Panc1 (cell line): Measurements from ENCODE around the gene FGFBP2. TPM values are rescaled to one million over a fixed set of nuclear protein-coding genes. Genes with fewer than 3 reads are reported as not detected.

Source experiments
- ATAC-seq: fragments of 200-7000 bp; cut with Tn5 transposase; 2 replicates; pipeline ENCODE4 v1.9.1; 2020; ENCODE audit warnings: mild to moderate bottlenecking, moderate library complexity
- Bru-seq: library from RNA; stranded (reverse); fragments of 400-500 nt; gene quantifications from one replicate; lab custom pipeline; 2021; lab: Mats Ljungman, UMichigan
- BruChase-seq, 2 experiments: library from RNA; stranded (reverse); fragments of 400-500 nt; gene quantifications; one replicate each; lab custom pipeline; 2021; lab: Mats Ljungman, UMichigan
- BruUV-seq: library from RNA; stranded (reverse); fragments of 400-500 nt; replicated peaks from 2 replicates; lab custom pipeline; 2021; lab: Mats Ljungman, UMichigan
- CTCF ChIA-PET: fragments of 300-600 bp; sonication (Branson Sonifier 250); formaldehyde crosslinking; loops from one replicate; lab custom pipeline; 2022; ENCODE audit warnings: antibody characterized with exemption; lab: Charles Lee
- POLR2A ChIA-PET: fragments of 300-600 bp; sonication (Branson Sonifier 250); formaldehyde crosslinking; loops from one replicate; lab custom pipeline; 2022; ENCODE audit warnings: antibody characterized with exemption; lab: Charles Lee
- DNase-seq: peaks from one replicate; pipeline ENCODE4 v3.0.0-alpha.2; 2010; ENCODE audit warnings: low read depth, low spot score
- H3K27ac ChIP-seq: 2 replicates; pipeline ENCODE4 v1.5.1; 2011; ENCODE audit warnings: mild to moderate bottlenecking, low read length, inconsistent platforms
- H3K27me3 ChIP-seq: fragments of 200-500 bp; sonication (Bioruptor generic); 2 replicates; pipeline ENCODE4 v1.6.0; 2014; ENCODE audit warnings: low read length, inconsistent platforms; ENCODE audit not compliant: control insufficient read depth, insufficient read depth
- H3K36me3 ChIP-seq: fragments of 200-500 bp; sonication (Bioruptor generic); 2 replicates; pipeline ENCODE4 v1.5.1; 2014; ENCODE audit warnings: inconsistent platforms, mild to moderate bottlenecking, low read length, moderate library complexity; ENCODE audit not compliant: control insufficient read depth, insufficient read depth
- H3K4me1 ChIP-seq: 2 replicates; pipeline ENCODE4 v1.5.1; 2011; ENCODE audit warnings: inconsistent platforms, mild to moderate bottlenecking, low read length, moderate library complexity; ENCODE audit not compliant: control insufficient read depth, insufficient read depth
- H3K4me3 ChIP-seq, 2 experiments: 2 replicates each; pipeline ENCODE4 v1.5.1; 2011 to 2012; ENCODE audit warnings: low read depth in 2 of 2, low read length in 2 of 2, mild to moderate bottlenecking in 2 of 2, inconsistent platforms in 1 of 2, moderate library complexity in 1 of 2
- H3K9me3 ChIP-seq: fragments of 200-500 bp; sonication (Bioruptor generic); 2 replicates; pipeline ENCODE4 v1.5.1; 2014; ENCODE audit warnings: low read depth, mild to moderate bottlenecking, inconsistent platforms, low read length, moderate library complexity; ENCODE audit not compliant: control insufficient read depth, insufficient read depth
- CTCF ChIP-seq: fragments of 450-650 bp; IDR thresholded peaks from 2 replicates; pipeline ENCODE4 v1.5.1; 2017; ENCODE audit warnings: mild to moderate bottlenecking
- POLR2AphosphoS5 ChIP-seq: IDR thresholded peaks from 2 replicates; pipeline ENCODE4 v1.6.1; 2012; ENCODE audit warnings: mild to moderate bottlenecking, low read depth, low read length, moderate library complexity
- REST ChIP-seq, 2 experiments: IDR thresholded peaks; 2 replicates each; pipeline ENCODE4 v1.6.1; 2011 to 2012; ENCODE audit warnings: low read depth in 2 of 2, control low read depth in 1 of 2, low read length in 1 of 2, mild to moderate bottlenecking in 1 of 2, moderate library complexity in 1 of 2; ENCODE audit not compliant: insufficient read depth in 1 of 2
- SIN3A ChIP-seq: IDR thresholded peaks from 2 replicates; pipeline ENCODE4 v1.6.1; 2012; ENCODE audit warnings: low read depth, mild to moderate bottlenecking, low read length, moderate library complexity, borderline replicate concordance; ENCODE audit not compliant: insufficient read depth
- TCF7L2 ChIP-seq: IDR thresholded peaks from 2 replicates; pipeline ENCODE4 v1.6.1; 2011; ENCODE audit warnings: mild to moderate bottlenecking, low read depth, low read length, inconsistent platforms
- in situ Hi-C: cut with HindIII; loops from 2 replicates; pipeline ENCODE4 v1.10.0; 2016; ENCODE audit warnings: low sequenced_read_pairs, low pct_unique_long_range_greater_than_20kb
- intact Hi-C: fragments of 100-400 bp; cut with micrococcal nuclease; formaldehyde crosslinking; loops from one replicate; pipeline ENCODE4 v1.10.0; 2022; ENCODE audit not compliant: unreplicated experiment
- long read RNA-seq: library from polyadenylated mRNA; unstranded; transcript quantifications from one replicate; pipeline ENCODE4 v2.0.0, GENCODE V29; 2021; ENCODE audit not compliant: unreplicated experiment
- polyA plus RNA-seq: library from polyadenylated mRNA; unstranded; fragments of >200 nt; gene quantifications from one replicate; pipeline ENCODE4 v1.2.1, GENCODE V29; 2012; ENCODE audit warnings: missing spikeins; ENCODE audit not compliant: insufficient read length
- total RNA-seq: library from RNA; stranded (reverse); gene quantifications from one replicate; pipeline ENCODE4 v1.2.1, GENCODE V29; 2021; ENCODE audit not compliant: unreplicated experiment

The FGFBP2 gene
- 0.33 TPM for total RNA-seq
- polyA plus RNA-seq, result not detected
- not detected for Bru-seq, nascent RNA
- not detected for BruChase-seq, experiment 1, labeled RNA remaining after a 2-hour chase
- percentile 16 among the genes with signal in this experiment for BruChase-seq, experiment 2, labeled RNA remaining after a 6-hour chase
- long read RNA-seq, partial matches to known transcripts, result 0 of 1 reads
- long read RNA-seq, other reads (novel, unspliced or antisense), result 0 of 1 reads

GRCh38 chr4:15963001-15963451, at the start of gene FGFBP2:
FGFBP2 (minus strand) TSS chr4:15963175; CDS start chr4:15963129, 46 bp downstream.
- Histone ChIP-seq H3K4me3 (no peak within 1 kb of the TSS), H3K9me3 (no peaks in the 10 kb centered on the region), H3K4me1 (no peaks in the 10 kb centered on the region; the same call in 1 of the 2 replicates), H3K27me3 (no peaks in the 10 kb centered on the region), H3K36me3 (no peaks in the 10 kb centered on the region), H3K27ac (no peak within 1 kb of the TSS)
- DNase-seq (no peak), ATAC-seq (peak; percentile 80)
- intact Hi-C loops, result loop anchor here (2.0 kb wide), 1 partner anchor 38 kb away; no protein-coding TSS in a partner anchor
- ChIA-PET POLR2A (no interaction called here), CTCF (no interaction called here)
- no peak for TF ChIP-seq SIN3A
- peak; percentile 61 for TF ChIP-seq CTCF
- BruUV-seq, result no TSS peak
- in situ Hi-C loops, result no loop called here

- no peaks in the 10 kb centered on the region for H3K36me3 ChIP-seq
- no peaks in the 10 kb centered on the region for H3K27me3 ChIP-seq
- TF ChIP-seq SIN3A (no peak), TCF7L2 (no peak), REST (IDR thresholded peaks at IDR 0.05; ENCODE audit: insufficient read depth in 1 of 2, low read depth in 2 of 2, low read length in 1 of 2) (no peak), CTCF (no peak), POLR2AphosphoS5 (no peak)
- H3K4me1 ChIP-seq, result no peaks in the 10 kb centered on the region
- no peaks in the 10 kb centered on the region for H3K9me3 ChIP-seq
- CTCF ChIA-PET, result no interaction called here
- H3K4me3 ChIP-seq, result no peak overlapping the region
- no peak for ATAC-seq
- POLR2A ChIA-PET, result no interaction called here
- no TSS peak for BruUV-seq
- in situ Hi-C loops (no loop called here), intact Hi-C loops (no loop called here)
- H3K27ac ChIP-seq, result no peak overlapping the region
- no peak for DNase-seq
These were observed 48.2 kb upstream of the FGFBP2 start for GRCh38 chr4:16011173-16011572.
